GM10266 (cell line): ENCODE measurements around the gene VTI1B.
"Not testable (repeated sequence)": the region's sequence is repeated elsewhere in the genome, so short reads cannot be mapped to it uniquely, and the experiment has no call there.

Experiments used
- DNase-seq: peaks from one replicate; pipeline ENCODE4 v3.0.0; 2012; ENCODE audit errors: extremely low spot score
- CTCF ChIP-seq: IDR thresholded peaks from 2 replicates; pipeline ENCODE4 v1.5.1; 2012; ENCODE audit warnings: mild to moderate bottlenecking, low read depth; ENCODE audit not compliant: control insufficient read depth, insufficient read depth; ENCODE audit errors: missing control alignments

VTI1B gene

DNA sequence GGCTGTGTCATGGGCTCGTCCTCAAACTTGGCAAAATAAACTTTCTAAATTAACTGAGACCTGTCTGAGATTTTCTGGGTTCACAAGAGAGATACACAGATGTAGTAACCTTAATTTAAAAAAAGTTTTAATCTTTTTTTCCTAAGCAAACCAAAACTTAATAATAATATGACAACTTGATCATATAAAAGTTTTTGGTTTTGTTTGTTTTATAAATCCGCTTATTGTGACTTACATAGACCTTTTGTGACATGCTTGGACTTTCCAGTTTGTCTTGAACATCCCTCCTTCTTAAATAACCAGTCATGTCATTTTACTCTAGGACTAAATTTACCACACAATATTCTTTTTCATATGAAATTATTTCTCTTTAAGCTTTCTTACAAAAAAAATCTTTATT, 35.8 kb upstream of the VTI1B start:
- no peak for DNase-seq
- TF ChIP-seq CTCF, result no peak

DNA sequence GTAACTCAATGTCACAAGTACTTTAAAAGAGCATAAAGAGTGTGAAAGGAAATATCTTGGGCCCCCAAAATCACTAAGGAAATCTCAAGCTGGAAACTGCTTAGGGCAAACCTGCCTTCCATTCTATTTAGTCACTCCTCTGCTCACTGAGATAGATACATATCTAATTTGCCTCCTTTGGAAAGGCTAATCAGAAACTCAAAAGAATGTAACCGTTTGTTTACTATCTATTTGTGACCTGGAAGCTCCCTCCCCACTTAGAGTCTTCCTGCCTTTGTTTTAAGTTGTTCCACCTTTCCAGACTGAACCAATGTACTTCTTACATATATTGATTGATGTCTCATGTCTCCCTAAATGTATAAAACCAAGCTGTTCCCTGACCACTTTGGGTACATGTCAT, 35.4 kb upstream of the VTI1B start:
- DNase-seq, result not testable (repeated sequence)

DNA sequence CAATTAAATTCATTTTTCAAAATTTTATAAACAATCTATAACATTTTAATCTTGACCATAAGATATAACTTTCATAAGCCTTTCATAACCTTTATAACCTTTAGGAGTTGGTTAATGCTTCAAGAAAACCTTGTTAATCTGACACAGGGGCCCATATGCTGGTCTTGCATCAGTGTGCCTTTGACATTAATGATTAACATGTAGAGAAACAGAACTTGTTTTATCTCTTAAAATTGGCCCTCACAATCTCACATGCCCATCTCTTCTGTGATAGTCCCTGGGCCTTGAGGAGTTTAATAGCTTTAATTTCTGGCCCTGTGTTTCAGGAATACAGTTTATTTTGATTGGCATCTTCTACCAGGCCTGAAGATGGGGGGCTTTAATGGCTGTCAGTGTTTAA, 34.9 kb upstream of the VTI1B start:
- not testable (repeated sequence) for DNase-seq

GRCh38 chr14:67705211-67705610, 30.8 kb upstream of the VTI1B start:
- DNase-seq, result no peak
- no peak for TF ChIP-seq CTCF

- DNase-seq, result peak; percentile 64
- peak; percentile 78 for TF ChIP-seq CTCF
Measured at GRCh38 chr14:67704484-67705089, 30.2 kb upstream of the VTI1B start.

DNA sequence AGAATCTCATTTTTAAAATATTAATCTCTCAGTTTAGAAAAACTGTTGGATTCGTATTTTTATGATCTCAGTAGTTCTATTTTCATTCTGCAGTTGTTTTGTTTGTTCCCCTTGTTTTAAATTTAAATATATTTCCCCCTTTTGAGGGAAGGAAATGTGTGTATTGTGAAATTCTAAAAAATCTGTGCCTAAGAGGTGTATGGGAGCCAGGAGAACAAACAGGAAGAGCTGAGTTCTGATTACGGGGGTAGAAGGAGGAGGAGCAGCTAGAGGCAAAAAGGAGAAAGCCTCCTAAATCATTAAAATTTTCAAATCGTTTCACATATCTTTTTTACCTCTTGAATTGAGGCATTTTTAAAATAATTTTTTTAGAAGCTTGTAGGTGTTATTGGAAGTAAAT, 29.6 kb upstream of the VTI1B start:
- no peak for TF ChIP-seq CTCF
- DNase-seq, result no peak

DNA sequence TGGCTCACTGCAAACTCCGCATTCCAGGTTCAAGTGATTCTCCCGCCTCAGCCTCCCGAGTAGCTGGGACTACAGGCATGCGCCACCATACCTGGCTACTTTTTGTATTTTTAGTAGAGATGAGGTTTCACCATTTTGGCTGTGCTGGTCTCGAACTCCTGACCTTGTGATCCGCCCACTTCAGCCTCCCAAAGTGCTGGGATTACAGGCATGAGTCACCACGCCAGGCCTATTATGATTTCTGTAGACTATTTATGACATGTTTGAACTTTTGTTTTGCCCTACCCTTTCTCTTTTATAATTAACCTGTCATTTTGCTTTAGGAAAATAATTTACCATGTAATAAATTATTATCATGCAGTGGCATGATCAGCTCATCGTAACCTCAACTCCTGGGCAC, 27.1 kb upstream of the VTI1B start, which contains the start of gene RDH12:
Gene RDH12, plus strand, starts transcription at position 395 of the 400 bp plus-strand sequence. CDS start 20,757 bp downstream, outside the sequence.
- DNase-seq, result not testable (repeated sequence)

GRCh38 chr14:67698179-67698578, 23.7 kb upstream of the VTI1B start:
- TF ChIP-seq CTCF, result no peak
- DNase-seq, result no peak

GRCh38 chr14:67697006-67697405, 22.6 kb upstream of the VTI1B start:
- no peak for TF ChIP-seq CTCF
- DNase-seq, result no peak
